Cerebellar cortex (tissue), 1 donor: ENCODE measurements around the gene MAGEB2.
"Not testable (repeated sequence)": the region's sequence is repeated elsewhere in the genome, so short reads cannot be mapped to it uniquely, and the experiment has no call there.

Experiments
- DNase-seq: peaks from one replicate; pipeline ENCODE4 v3.0.0-alpha.2; 2015; ENCODE audit warnings: low spot score

The MAGEB2 gene

GRCh38 chrX:30215357-30215843 lies at the start of gene MAGEB2:
MAGEB2 (plus strand) TSS chrX:30215563; CDS start chrX:30218581, 3,018 bp downstream.
- DNase-seq = no peak

- DNase-seq = no peak
These were observed 44.5 kb upstream of the MAGEB2 start for GRCh38 chrX:30170900-30171299.

GRCh38 chrX:30181353-30181752 lies 34.0 kb upstream of the MAGEB2 start:
- no peak for DNase-seq

GRCh38 chrX:30183554-30183953 lies 31.8 kb upstream of the MAGEB2 start:
- no peak for DNase-seq

- no peak for DNase-seq
These were observed 24.9 kb upstream of the MAGEB2 start for GRCh38 chrX:30190426-30190825.

- not testable (repeated sequence) for DNase-seq
These were observed 21.5 kb upstream of the MAGEB2 start for GRCh38 chrX:30193910-30194309.

GRCh38 chrX:30196322-30196721 lies 19.0 kb upstream of the MAGEB2 start:
- no peak for DNase-seq

- no peak for DNase-seq
These were observed 3.2 kb upstream of the MAGEB2 start for GRCh38 chrX:30212172-30212571.

- DNase-seq = no peak
These were observed 2.1 kb downstream of the MAGEB2 start for GRCh38 chrX:30217465-30217864.

GRCh38 chrX:30219372-30219771 lies 4.0 kb downstream of the MAGEB2 start:
- no peak for DNase-seq

GRCh38 chrX:30220661-30221060 lies 5.3 kb downstream of the MAGEB2 start:
- no peak for DNase-seq

GRCh38 chrX:30224536-30224935 lies 9.2 kb downstream of the MAGEB2 start:
- DNase-seq = no peak

GRCh38 chrX:30228526-30228925 lies 13.2 kb downstream of the MAGEB2 start:
- DNase-seq = no peak

GRCh38 chrX:30230395-30230794 lies 15.0 kb downstream of the MAGEB2 start, which contains the start of gene MAGEB3:
MAGEB3 (plus strand) TSS chrX:30230657; CDS start chrX:30235925, 5,268 bp downstream.
- DNase-seq = no peak

- no peak for DNase-seq
These were observed 26.5 kb downstream of the MAGEB2 start, which contains the start of gene MAGEB4 for GRCh38 chrX:30241724-30242415. MAGEB4 (plus strand) TSS chrX:30242000; CDS start chrX:30242136, 136 bp downstream.

GRCh38 chrX:30246769-30247489 lies 31.6 kb downstream of the MAGEB2 start, which contains the start of gene MAGEB1:
MAGEB1 (plus strand) TSS chrX:30247146; CDS start chrX:30250494, 3,348 bp downstream.
- no peak for DNase-seq

GRCh38 chrX:30248854-30249253 lies 33.5 kb downstream of the MAGEB2 start:
- no peak for DNase-seq

GRCh38 chrX:30253257-30253656 lies 37.9 kb downstream of the MAGEB2 start:
- DNase-seq = no peak

GRCh38 chrX:30259927-30260326 lies 44.6 kb downstream of the MAGEB2 start:
- DNase-seq = no peak

- no peak for DNase-seq
These were observed 45.6 kb downstream of the MAGEB2 start for GRCh38 chrX:30261012-30261411.

- DNase-seq = no peak
These were observed 47.4 kb downstream of the MAGEB2 start for GRCh38 chrX:30262763-30263162.
